ENCODE measurements around the gene CSNK1G3.

The CSNK1G3 gene

DNA sequence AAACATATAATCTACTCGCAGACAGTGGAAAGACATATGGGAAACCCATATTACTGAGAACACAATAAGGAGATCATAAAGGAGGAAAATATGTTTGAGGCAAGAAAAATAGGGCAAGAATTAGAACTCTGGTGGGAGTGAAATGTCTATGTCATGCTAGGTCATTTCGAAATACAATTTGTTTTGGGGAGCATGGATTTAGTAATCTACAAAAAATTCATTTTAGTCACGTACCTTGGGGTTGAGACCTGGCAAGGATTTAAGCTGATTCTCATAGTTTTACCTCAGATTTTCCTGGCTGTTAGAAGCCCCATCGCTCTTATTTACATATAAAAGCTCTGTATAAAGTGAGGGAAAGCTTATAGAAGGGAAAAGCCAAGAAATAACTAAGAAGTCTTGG, 11.5 kb upstream of the CSNK1G3 start:
- no peak for DNase-seq

DNA sequence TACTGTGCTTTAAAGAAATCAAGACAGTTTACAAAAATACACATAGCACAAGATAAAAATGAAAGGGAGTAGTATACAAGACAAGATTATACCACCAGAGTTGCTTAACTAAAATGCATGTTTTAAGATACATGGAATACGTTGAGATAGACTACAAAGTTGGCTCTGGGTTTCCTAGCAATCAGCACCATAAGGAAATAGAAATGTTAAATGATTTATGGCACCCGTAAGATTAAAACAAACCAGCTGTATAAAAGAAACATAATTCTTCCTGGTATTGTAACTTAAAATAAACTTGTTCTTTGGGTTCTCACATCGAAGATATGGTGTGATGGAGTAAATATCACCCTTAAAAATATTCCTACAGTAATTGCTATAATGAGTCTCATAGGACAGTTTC, 9.9 kb upstream of the CSNK1G3 start:
- TF ChIP-seq GATA1 (IDR thresholded peaks at IDR 0.05; ENCODE audit: low read depth, low read length) (no peak), POLR2A (IDR thresholded peaks at IDR 0.05; ENCODE audit: low read length) (no peak)
- no peak for DNase-seq

More for the DNA sequence above, 11.5 kb upstream of the CSNK1G3 start:
- no peak for TF ChIP-seq GATA1 (IDR thresholded peaks at IDR 0.05; ENCODE audit: low read depth, low read length)
- no peak for TF ChIP-seq POLR2A (IDR thresholded peaks at IDR 0.05; ENCODE audit: low read length)

DNA sequence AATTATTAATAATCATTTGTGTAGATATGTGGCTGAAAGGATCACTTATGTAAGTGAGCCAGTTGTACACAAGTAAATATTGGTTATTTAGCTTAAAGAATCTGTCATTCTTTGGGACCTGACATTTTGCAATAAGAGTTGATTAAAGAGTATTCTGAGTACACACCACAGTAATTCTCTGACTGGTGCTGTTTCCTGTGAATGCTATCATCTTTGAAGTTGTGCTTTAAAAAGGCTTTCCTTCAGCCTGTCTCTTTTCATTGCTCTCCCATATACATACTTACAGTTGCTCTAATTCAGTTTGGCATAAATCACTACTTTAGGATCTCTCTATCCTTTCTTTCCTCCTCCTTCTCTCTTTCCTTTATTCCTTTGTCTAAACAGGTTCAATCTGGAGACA, 8.7 kb upstream of the CSNK1G3 start:
- DNase-seq = no peak
- TF ChIP-seq POLR2A (IDR thresholded peaks at IDR 0.05; ENCODE audit: low read length) = no peak
- TF ChIP-seq GATA1 (IDR thresholded peaks at IDR 0.05; ENCODE audit: low read depth, low read length) = no peak

DNA sequence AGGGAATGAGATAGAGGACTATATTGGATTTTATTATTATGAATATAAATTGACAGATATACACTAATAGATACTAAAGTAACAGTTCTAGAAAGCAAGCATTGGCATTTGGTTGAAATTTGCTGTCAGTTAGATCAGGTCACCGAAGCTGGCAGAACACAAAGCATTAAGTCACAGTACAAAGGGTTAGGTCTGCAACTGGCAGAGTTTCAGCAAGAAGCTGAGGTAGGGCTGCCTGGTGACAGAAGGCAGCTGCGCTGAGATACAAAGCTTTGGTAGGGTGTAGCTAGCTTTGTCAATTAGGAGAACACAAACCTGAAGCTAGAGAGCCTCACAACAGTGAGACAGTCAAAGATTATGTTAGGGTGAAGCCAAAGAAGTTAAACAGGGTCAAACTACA, 6.3 kb upstream of the CSNK1G3 start:
- TF ChIP-seq POLR2A (IDR thresholded peaks at IDR 0.05; ENCODE audit: low read length) = no peak
- DNase-seq = no peak

DNA sequence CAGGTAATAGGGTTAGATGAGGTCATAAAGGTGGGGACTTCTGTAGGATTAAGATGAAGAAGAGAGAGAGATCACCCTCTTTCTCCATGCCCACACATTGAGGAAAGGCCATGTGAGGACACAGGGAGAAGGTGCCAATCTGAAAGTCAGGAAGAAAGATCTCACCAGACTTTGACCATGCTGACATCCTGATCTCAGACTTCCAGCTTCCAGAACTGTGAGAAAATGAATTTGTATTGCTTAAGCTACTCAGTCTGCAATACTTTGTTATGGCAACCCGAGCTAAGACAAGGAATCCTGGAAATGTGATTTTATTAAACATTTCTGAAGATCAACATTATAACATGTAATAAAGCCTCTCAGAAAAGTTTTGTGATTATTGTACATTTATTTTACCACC, 3.5 kb upstream of the CSNK1G3 start:
- DNase-seq = no peak
- TF ChIP-seq POLR2A (IDR thresholded peaks at IDR 0.05; ENCODE audit: low read length) (no peak), GATA1 (IDR thresholded peaks at IDR 0.05; ENCODE audit: low read depth, low read length) (no peak)

DNA sequence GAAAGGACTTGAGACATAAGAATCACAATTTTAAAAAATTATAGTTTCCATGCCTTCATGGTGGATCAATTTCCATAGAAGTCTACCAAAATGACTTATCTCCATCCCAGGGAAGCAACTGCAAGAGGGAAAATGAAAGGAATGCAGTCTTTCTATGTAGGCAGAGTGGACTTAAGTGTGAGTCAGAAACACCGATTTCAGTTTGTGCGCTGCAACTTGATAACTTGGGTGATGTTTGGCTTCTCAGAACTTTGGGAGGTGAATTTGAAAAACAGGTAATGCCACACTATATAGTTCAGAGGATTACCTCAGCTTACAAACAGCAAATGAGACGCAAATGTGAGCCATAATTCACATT, 708 bp upstream of the CSNK1G3 start:
- no peak for DNase-seq
- no peak for TF ChIP-seq GATA1 (IDR thresholded peaks at IDR 0.05; ENCODE audit: low read depth, low read length)
- no peak for TF ChIP-seq POLR2A (IDR thresholded peaks at IDR 0.05; ENCODE audit: low read length)

DNA sequence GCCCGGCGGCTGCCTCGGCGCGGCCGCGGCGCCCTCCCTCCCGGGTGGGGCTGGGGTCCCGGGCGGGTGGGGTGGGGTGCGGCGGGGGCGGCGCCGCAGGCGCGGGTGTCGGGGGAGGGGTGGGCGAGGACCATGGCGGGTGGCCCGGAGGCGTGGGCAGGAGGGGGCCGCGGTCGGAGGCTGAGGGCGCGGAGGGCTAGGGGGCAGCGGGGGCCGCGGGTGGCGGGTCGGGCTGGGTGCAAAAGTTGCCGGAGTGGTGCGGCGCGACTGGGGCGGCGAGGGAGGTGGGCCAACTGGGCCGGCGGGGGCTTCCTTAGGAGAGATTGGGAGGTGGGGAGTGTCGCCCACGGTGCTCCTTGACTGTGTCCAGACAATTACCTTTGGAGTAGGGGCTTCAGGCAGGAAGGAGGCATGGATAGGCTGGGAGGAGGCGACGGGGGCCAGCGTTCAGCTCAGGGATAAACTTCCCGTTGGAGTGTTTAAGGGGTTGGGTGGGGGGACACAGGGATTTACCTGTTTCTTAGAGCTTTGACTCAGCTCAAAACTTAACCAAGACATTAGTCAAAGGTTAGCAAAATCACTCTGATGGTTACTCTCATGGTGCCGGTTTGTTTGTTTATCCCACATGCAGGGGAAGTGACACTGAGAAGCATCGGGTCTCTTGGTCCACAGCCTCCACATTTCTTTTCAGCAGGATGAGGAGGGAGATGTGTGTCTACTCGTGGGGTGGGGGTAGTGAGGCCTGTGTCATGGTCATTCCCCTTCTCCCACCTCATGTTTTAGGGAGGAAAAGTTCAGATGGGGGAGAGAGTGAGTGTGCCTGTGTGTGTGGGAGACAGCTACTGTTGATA, 859 bp downstream of the CSNK1G3 start:
- DNase-seq = peak; percentile 62 to 74
- TF ChIP-seq GATA1 (IDR thresholded peaks at IDR 0.05; ENCODE audit: low read depth, low read length) = no peak
- peak; percentile 32 for TF ChIP-seq POLR2A (IDR thresholded peaks at IDR 0.05; ENCODE audit: low read length)

DNA sequence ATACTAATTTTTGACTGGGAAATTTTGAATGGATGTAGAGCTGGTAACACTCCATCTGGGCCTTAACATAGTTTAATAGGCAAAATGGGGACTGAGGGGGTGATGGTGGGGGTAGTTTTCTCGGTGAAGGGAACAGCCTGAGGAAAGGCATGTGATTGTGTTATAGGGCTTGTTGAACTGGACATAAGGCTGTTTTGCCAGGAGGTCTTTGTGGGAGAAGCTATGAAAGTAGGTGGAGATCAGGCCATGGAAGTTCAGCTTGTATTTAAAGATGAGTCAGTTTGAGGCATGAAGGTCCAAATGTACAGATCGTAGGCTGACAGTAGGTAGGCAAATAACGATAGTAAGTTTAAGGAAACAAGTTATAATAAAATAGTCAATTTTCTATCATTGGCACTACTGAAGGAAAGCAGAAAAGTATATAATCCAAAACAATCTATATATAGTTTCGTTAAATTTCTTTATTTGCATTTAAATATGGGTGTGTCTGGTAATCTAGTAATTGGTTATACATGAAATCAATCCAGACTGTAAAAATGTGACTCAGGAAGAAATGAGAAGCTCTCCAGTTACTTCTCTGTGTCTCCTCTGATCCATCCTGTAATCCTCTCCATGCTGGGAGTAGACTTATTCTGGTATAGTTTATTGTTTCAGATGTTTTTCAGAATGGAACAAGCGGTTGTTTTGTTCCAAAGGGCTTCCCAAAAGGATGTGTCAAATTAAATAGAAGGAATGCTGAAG, 2.8 kb downstream of the CSNK1G3 start:
- TF ChIP-seq POLR2A (IDR thresholded peaks at IDR 0.05; ENCODE audit: low read length) = no peak
- DNase-seq = no peak

DNA sequence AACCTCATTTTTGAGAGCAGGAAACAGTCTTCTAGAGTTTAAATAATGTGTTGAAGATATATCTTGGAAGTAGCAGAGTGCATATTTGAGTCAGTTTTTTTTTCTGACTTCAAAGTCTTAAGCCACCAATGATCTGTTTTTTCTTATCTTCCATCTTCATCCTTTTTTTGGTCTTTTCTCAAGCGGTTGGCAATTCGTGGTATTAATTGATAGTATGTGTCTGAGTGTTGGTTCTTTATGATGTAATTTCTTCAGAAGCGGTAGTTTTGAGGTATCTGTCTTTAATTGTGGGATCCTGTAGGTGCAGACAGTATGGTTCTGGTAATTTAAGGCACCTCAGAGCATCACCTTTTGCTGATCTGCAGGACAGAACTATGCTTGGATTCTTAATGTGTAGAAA, 3.9 kb downstream of the CSNK1G3 start:
- no peak for DNase-seq
- no peak for TF ChIP-seq POLR2A (IDR thresholded peaks at IDR 0.05; ENCODE audit: low read length)

DNA sequence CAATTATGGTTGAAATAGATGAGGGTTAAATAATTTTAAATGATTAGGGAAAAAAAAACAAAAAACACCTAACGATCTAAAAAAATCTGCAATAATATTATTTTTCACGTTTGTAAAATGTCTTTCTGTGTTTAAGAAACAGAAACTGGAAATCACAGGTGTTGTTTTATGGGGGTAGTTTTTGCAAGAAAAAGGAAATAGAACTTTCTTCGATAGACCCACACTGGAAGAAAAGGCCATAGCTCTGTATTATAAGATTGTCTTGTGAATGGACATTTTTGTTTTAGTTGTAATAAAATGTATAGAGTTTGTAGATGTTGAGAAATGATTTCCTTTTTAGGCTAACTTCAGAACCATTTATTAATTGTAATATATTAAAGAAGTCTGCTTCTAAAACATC, 5.5 kb downstream of the CSNK1G3 start:
- no peak for DNase-seq
- TF ChIP-seq POLR2A (IDR thresholded peaks at IDR 0.05; ENCODE audit: low read length) (no peak), GATA1 (IDR thresholded peaks at IDR 0.05; ENCODE audit: low read depth, low read length) (no peak)

DNA sequence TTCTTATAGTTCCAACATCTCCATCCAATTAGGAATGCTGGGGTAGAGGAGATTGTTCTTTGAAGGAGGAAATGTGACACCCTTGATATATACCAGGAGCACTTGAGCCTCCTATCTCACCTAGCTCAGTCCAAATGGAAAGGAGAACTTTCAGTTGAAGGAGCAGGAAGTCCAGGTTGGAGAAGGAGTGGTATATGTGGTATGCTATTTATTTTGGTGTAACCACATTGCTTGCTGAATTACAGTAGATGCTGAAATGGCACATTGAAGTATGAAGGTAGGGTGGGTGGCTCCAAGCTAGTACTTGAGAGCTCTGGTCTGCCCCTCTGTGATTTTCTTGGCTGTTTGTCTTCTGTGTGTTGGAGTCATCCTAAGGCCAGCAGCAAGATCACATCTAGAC, 6.1 kb downstream of the CSNK1G3 start:
- no peak for DNase-seq

DNA sequence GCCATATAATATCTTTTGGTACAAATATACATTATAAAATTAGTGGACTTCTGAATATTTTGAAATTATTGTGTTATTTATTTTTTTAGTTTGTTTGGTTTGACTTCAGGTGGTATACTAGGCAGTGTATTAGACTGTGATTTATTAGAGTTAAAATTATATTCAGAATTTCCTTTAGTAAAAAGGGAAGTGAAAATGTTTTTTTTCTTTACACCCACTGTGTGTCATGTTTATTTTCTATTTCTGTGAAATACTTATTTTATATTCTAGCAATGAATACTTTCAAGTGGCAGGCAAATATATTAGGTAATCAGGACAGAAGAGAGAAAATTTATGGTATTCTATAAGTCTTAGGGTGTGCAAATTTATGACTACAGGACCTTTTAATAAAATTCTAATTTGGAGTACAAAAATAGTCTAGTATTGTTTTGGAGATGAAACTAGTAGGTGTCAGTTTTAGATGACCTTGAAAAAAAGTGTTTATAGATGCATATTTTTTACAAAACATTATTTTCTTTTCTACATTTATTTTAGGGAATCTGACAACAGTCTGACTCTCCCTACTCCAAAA, 8.8 kb downstream of the CSNK1G3 start:
- TF ChIP-seq POLR2A (IDR thresholded peaks at IDR 0.05; ENCODE audit: low read length) (no peak), GATA1 (IDR thresholded peaks at IDR 0.05; ENCODE audit: low read depth, low read length) (no peak)
- DNase-seq = no peak

More for the DNA sequence above, 6.1 kb downstream of the CSNK1G3 start:
- TF ChIP-seq POLR2A (IDR thresholded peaks at IDR 0.05; ENCODE audit: low read length) = no peak
- no peak for TF ChIP-seq GATA1 (IDR thresholded peaks at IDR 0.05; ENCODE audit: low read depth, low read length)

DNA sequence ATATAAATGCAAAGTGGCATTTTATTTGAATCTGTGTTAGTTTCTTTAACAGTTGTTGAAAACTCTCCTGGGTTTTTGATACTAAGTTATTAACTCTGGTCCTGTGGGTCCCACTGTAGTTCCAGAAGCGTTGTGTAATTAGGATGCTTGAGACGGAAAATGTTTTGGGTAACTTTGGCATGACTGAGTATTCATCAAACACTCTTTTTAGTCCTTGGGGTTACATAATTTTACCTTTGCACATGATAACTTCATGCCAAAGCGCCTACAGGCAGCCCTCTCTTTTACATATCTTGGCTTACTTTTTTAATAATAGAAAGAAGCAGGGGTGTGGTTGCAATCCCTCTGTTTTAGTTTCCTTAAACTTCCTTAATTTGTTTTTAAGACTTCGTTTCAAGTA, 12.2 kb downstream of the CSNK1G3 start:
- no peak for TF ChIP-seq POLR2A (IDR thresholded peaks at IDR 0.05; ENCODE audit: low read length)
- no peak for TF ChIP-seq GATA1 (IDR thresholded peaks at IDR 0.05; ENCODE audit: low read depth, low read length)
- no peak for DNase-seq

DNA sequence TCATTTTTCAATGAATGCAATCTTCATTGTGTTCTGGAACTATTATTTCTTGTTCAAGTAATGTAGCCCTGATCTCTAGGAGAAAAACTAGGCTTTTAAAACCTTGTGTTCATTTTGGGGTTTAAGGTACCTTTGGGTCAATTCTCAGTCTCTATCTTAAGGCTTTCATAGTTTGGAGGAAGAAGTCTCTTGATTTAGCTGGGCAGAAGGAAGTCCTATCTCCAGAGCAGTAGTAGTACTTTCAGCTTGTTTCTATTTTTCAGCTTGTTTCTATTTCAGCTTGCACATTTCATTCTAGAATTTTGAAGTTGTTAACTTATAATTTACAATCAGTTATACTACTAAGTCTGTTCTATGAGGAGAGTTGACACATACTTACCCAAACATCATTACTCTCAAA, 15.2 kb downstream of the CSNK1G3 start:
- no peak for DNase-seq
- TF ChIP-seq POLR2A (IDR thresholded peaks at IDR 0.05; ENCODE audit: low read length) (no peak), GATA1 (IDR thresholded peaks at IDR 0.05; ENCODE audit: low read depth, low read length) (no peak)

DNA sequence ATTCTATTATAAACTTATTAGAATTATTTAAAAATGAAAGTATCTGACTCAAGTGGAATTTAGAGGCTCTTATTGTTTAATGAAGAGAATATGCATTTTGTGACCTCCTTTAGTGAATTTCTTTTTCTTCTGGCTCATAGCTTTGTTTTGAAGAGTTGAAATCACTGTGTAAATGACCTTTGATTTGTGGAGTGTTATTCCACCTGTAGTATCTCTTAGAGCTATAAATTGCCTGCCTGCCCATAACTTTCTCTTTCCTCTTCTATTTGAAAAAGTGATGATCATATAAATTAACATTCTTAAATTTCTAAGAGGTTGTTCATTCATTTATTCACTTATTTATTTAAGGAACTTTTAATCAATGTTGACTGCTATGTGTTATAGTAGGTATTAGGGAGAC, 16.1 kb downstream of the CSNK1G3 start:
- TF ChIP-seq POLR2A (IDR thresholded peaks at IDR 0.05; ENCODE audit: low read length) (no peak), GATA1 (IDR thresholded peaks at IDR 0.05; ENCODE audit: low read depth, low read length) (no peak)
- DNase-seq = no peak
